IMR-90 (cell line): ENCODE data around the gene IMMT.

Source experiments
- BHLHE40 ChIP-seq: fragments of 150-350 bp; IDR thresholded peaks from 2 replicates; pipeline ENCODE4 v1.6.1; 2016; ENCODE audit warnings: mild to moderate bottlenecking, low read depth, low read length
- CHD1 ChIP-seq: IDR thresholded peaks from 2 replicates; pipeline ENCODE4 v1.6.1; 2012; ENCODE audit warnings: low read depth, low read length, improper control_type of control experiment
- MAFK ChIP-seq: IDR thresholded peaks from 2 replicates; pipeline ENCODE4 v1.6.1; 2012; ENCODE audit warnings: low read depth, low read length, improper control_type of control experiment
- POLR2A ChIP-seq: IDR thresholded peaks from 2 replicates; pipeline ENCODE4 v1.6.1; 2012; ENCODE audit warnings: mild to moderate bottlenecking, low read depth, low read length
- RAD21 ChIP-seq: IDR thresholded peaks from 2 replicates; pipeline ENCODE4 v1.6.1; 2012; ENCODE audit warnings: low read length, improper control_type of control experiment
- RCOR1 ChIP-seq: IDR thresholded peaks from 2 replicates; pipeline ENCODE4 v1.6.1; 2012; ENCODE audit warnings: mild to moderate bottlenecking, low read length, improper control_type of control experiment; ENCODE audit not compliant: insufficient replicate concordance
- RFX5 ChIP-seq: IDR thresholded peaks from 2 replicates; pipeline ENCODE4 v1.8.0; 2012; ENCODE audit warnings: low read depth, mild to moderate bottlenecking, low read length, moderate library complexity
- SMC3 ChIP-seq: fragments of 150-350 bp; IDR thresholded peaks from 2 replicates; pipeline ENCODE4 v1.6.1; 2016; ENCODE audit warnings: low read depth, mild to moderate bottlenecking, antibody characterized with exemption, low read length, moderate library complexity
- TF ChIP-seq, protein P1 (sequence below): conservative IDR thresholded peaks from 2 replicates; pipeline ENCODE4 v1.5.1; 2012; ENCODE audit warnings: mild to moderate bottlenecking, low read depth, low read length, improper control_type of control experiment
- TF ChIP-seq, protein P2 (sequence below): fragments of 150-350 bp; IDR thresholded peaks from 2 replicates; pipeline ENCODE4 v1.6.1; 2016; ENCODE audit warnings: low read depth, mild to moderate bottlenecking, low read length, moderate library complexity, borderline replicate concordance

DNA sequence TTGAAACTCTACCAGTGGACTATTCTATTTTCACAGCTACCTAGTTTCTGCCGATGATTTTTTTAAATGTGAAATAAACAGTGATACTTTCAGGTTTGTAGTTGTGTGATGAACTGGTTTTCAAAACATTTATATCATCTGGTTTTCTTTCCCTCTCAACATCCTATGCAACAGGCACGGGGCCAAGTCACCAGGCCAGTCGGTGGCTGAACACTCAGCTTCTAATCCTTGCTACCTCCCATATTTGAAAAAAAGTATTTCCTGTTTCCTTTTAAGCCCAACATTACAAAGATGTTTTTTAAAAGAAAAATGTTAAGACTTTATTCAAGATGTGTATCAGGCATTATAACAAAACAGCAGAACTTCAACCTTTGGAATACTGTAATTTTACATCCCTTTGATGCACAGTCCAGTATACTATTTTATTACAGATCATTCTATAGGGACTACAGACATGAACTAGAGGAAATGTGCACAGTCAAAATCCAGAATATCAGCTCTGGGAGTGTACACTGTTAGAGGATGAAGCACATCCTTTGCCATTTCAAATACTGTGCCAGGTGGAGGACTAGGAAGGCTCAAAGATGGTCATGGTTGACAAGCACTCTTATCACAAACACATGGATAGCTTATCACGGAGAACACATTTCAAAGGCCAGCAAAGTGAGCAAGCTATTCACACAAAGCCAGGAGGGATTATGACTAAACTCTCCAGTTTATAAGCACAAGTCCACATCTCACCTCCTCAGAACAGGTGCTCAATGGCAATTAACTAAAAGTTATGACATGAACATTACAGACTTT, 18.6 kb upstream of the IMMT start:
- TF ChIP-seq SMC3: no peak
- TF ChIP-seq, protein P1, sequence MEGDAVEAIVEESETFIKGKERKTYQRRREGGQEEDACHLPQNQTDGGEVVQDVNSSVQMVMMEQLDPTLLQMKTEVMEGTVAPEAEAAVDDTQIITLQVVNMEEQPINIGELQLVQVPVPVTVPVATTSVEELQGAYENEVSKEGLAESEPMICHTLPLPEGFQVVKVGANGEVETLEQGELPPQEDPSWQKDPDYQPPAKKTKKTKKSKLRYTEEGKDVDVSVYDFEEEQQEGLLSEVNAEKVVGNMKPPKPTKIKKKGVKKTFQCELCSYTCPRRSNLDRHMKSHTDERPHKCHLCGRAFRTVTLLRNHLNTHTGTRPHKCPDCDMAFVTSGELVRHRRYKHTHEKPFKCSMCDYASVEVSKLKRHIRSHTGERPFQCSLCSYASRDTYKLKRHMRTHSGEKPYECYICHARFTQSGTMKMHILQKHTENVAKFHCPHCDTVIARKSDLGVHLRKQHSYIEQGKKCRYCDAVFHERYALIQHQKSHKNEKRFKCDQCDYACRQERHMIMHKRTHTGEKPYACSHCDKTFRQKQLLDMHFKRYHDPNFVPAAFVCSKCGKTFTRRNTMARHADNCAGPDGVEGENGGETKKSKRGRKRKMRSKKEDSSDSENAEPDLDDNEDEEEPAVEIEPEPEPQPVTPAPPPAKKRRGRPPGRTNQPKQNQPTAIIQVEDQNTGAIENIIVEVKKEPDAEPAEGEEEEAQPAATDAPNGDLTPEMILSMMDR: no peak
- TF ChIP-seq CHD1: no peak
- no peak for TF ChIP-seq RFX5
- no peak for TF ChIP-seq POLR2A
- TF ChIP-seq RCOR1: no peak
- no peak for TF ChIP-seq BHLHE40
- no peak for TF ChIP-seq RAD21
- TF ChIP-seq, protein P2, sequence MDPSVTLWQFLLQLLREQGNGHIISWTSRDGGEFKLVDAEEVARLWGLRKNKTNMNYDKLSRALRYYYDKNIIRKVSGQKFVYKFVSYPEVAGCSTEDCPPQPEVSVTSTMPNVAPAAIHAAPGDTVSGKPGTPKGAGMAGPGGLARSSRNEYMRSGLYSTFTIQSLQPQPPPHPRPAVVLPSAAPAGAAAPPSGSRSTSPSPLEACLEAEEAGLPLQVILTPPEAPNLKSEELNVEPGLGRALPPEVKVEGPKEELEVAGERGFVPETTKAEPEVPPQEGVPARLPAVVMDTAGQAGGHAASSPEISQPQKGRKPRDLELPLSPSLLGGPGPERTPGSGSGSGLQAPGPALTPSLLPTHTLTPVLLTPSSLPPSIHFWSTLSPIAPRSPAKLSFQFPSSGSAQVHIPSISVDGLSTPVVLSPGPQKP: no peak
- no peak for TF ChIP-seq MAFK
